H9 (cell line): ENCODE results near the gene AKR1E2. TPM values are rescaled to one million over a fixed set of nuclear protein-coding genes. Genes with fewer than 3 reads are reported as not detected.

Experiments used
- DNase-seq: peaks from one replicate; pipeline ENCODE4 v3.0.0-alpha.2; 2017
- H2AFZ ChIP-seq: one replicate; pipeline ENCODE4 v1.6.1; 2013; ENCODE audit warnings: mild to moderate bottlenecking, low read length, control low read depth, moderate library complexity
- H2AK5ac ChIP-seq: 2 replicates; pipeline ENCODE4 v1.6.1; 2013; ENCODE audit warnings: low read length, control low read depth, mixed read lengths; ENCODE audit not compliant: insufficient read length
- H2BK120ac ChIP-seq: one replicate; pipeline ENCODE4 v1.6.1; 2013; ENCODE audit warnings: low read depth, mild to moderate bottlenecking, low read length, control low read depth, inconsistent platforms; ENCODE audit not compliant: poor library complexity, severe bottlenecking
- H2BK12ac ChIP-seq: 2 replicates; pipeline ENCODE4 v1.6.1; 2013; ENCODE audit warnings: low read length, control low read depth, mixed read lengths, low read depth; ENCODE audit not compliant: insufficient read length
- H2BK15ac ChIP-seq: 2 replicates; pipeline ENCODE4 v1.6.1; 2013; ENCODE audit warnings: low read depth, low read length, control low read depth
- H2BK20ac ChIP-seq: one replicate; pipeline ENCODE4 v1.6.1; 2013; ENCODE audit warnings: low read depth, mild to moderate bottlenecking, low read length, control low read depth, inconsistent platforms; ENCODE audit not compliant: poor library complexity, severe bottlenecking
- H2BK5ac ChIP-seq: 2 replicates; pipeline ENCODE4 v1.6.1; 2013; ENCODE audit warnings: low read length, control low read depth, mixed read lengths; ENCODE audit not compliant: insufficient read length
- H3K14ac ChIP-seq: 2 replicates; pipeline ENCODE4 v1.6.1; 2013; ENCODE audit warnings: low read length, control low read depth; ENCODE audit not compliant: insufficient read depth
- H3K18ac ChIP-seq: 2 replicates; pipeline ENCODE4 v1.6.1; 2013; ENCODE audit warnings: low read depth, mild to moderate bottlenecking, mixed read lengths, low read length, control low read depth; ENCODE audit not compliant: insufficient read length
- H3K23ac ChIP-seq: 2 replicates; pipeline ENCODE4 v1.6.1; 2013; ENCODE audit warnings: low read length, control low read depth, mixed read lengths, low read depth; ENCODE audit not compliant: insufficient read length
- H3K23me2 ChIP-seq: 2 replicates; pipeline ENCODE4 v1.6.1; 2013; ENCODE audit warnings: low read depth, mild to moderate bottlenecking, mixed read lengths, low read length, control low read depth; ENCODE audit not compliant: insufficient read length, poor library complexity, severe bottlenecking
- H3K27ac ChIP-seq: 2 replicates; pipeline ENCODE4 v1.5.1; 2013; ENCODE audit warnings: low read length, control low read depth, mixed read lengths, low read depth; ENCODE audit not compliant: insufficient read length
- H3K27me3 ChIP-seq: 2 replicates; pipeline ENCODE4 v1.6.1; 2013; ENCODE audit warnings: low read length, control low read depth, inconsistent platforms; ENCODE audit not compliant: insufficient read depth
- H3K4ac ChIP-seq: 2 replicates; pipeline ENCODE4 v1.6.1; 2013; ENCODE audit warnings: low read depth, mild to moderate bottlenecking, control low read depth, inconsistent platforms, low read length, moderate library complexity
- H3K4me1 ChIP-seq: 2 replicates; pipeline ENCODE4 v1.6.1; 2013; ENCODE audit warnings: low read length, control low read depth, inconsistent platforms; ENCODE audit not compliant: insufficient read depth
- H3K4me2 ChIP-seq: 2 replicates; pipeline ENCODE4 v1.6.1; 2013; ENCODE audit warnings: low read length, control low read depth, mixed read lengths; ENCODE audit not compliant: insufficient read length, insufficient read depth
- H3K56ac ChIP-seq: 2 replicates; pipeline ENCODE4 v1.6.1; 2013; ENCODE audit warnings: low read depth, mild to moderate bottlenecking, mixed read lengths, low read length, control low read depth; ENCODE audit not compliant: insufficient read length
- H3K79me1 ChIP-seq: 2 replicates; pipeline ENCODE4 v1.6.1; 2013; ENCODE audit warnings: low read depth, mild to moderate bottlenecking, moderate library complexity, low read length, control low read depth, inconsistent platforms; ENCODE audit not compliant: insufficient read depth, poor library complexity, severe bottlenecking
- H3K79me2 ChIP-seq: 2 replicates; pipeline ENCODE4 v1.6.1; 2013; ENCODE audit warnings: low read length, control low read depth, inconsistent platforms; ENCODE audit not compliant: insufficient read depth
- H3K9ac ChIP-seq: 2 replicates; pipeline ENCODE4 v1.6.1; 2013; ENCODE audit warnings: low read length, control low read depth, mixed read lengths; ENCODE audit not compliant: insufficient read length; ENCODE audit errors: extremely low read depth
- H3K9me3 ChIP-seq: one replicate; pipeline ENCODE4 v1.6.1; 2013; ENCODE audit warnings: low read depth, low read length, inconsistent platforms; ENCODE audit not compliant: control insufficient read depth
- H3T11ph ChIP-seq: one replicate; pipeline ENCODE4 v1.6.1; 2013; ENCODE audit warnings: mild to moderate bottlenecking, low read length, control low read depth, inconsistent platforms
- H4K20me1 ChIP-seq: one replicate; pipeline ENCODE4 v1.6.1; 2013; ENCODE audit not compliant: control insufficient read depth, insufficient read length, insufficient read depth
- H4K5ac ChIP-seq: 2 replicates; pipeline ENCODE4 v1.6.1; 2013; ENCODE audit warnings: low read depth, mild to moderate bottlenecking, mixed read lengths, low read length, control low read depth; ENCODE audit not compliant: insufficient read length
- H4K8ac ChIP-seq: replicated peaks from 2 replicates; pipeline ENCODE4 v1.6.1; 2013; ENCODE audit warnings: low read length, control low read depth, mixed read lengths, low read depth; ENCODE audit not compliant: insufficient read length
- H4K91ac ChIP-seq: 2 replicates; pipeline ENCODE4 v1.6.1; 2013; ENCODE audit warnings: low read depth, mild to moderate bottlenecking, moderate library complexity, mixed read lengths, low read length, control low read depth; ENCODE audit not compliant: insufficient read length
- H3K27ac Mint-ChIP-seq, 3 experiments: 2 replicates in 2 of 3; 3 replicates in 1 of 3; pipeline ENCODE4 v1.8.0; 2020 to 2021; ENCODE audit warnings: mixed read lengths in 3 of 3, mild to moderate bottlenecking in 1 of 3, moderate library complexity in 1 of 3
- H3K27me3 Mint-ChIP-seq: 2 replicates; pipeline ENCODE4 v1.8.0; 2021; ENCODE audit warnings: low read depth, mild to moderate bottlenecking, moderate library complexity, mixed read lengths
- H3K36me3 Mint-ChIP-seq, 3 experiments: 2 replicates in 2 of 3; 3 replicates in 1 of 3; pipeline ENCODE4 v1.8.0; 2020 to 2021; ENCODE audit warnings: low read depth in 3 of 3, mixed read lengths in 3 of 3; ENCODE audit not compliant: insufficient read depth in 1 of 3
- H3K4me1 Mint-ChIP-seq, 2 experiments: 2 replicates each; pipeline ENCODE4 v1.8.0; 2020; ENCODE audit warnings: mixed read lengths in 2 of 2
- H3K4me3 Mint-ChIP-seq, 2 experiments: 2 replicates in 1 of 2; 3 replicates in 1 of 2; pipeline ENCODE4 v1.8.0; 2020 to 2021; ENCODE audit warnings: mild to moderate bottlenecking in 2 of 2, mixed read lengths in 2 of 2, moderate library complexity in 1 of 2
- H3K9me3 Mint-ChIP-seq, 2 experiments: 2 replicates in 1 of 2; 3 replicates in 1 of 2; pipeline ENCODE4 v1.8.0; 2020; ENCODE audit warnings: mild to moderate bottlenecking in 2 of 2, mixed read lengths in 2 of 2, moderate library complexity in 1 of 2
- WGBS: extraction: QIAGEN DNeasy Blood & Tissue Kit; methylation state at CpG from one replicate; pipeline ENCODE4 v1.1.7; 2013; ENCODE audit warnings: missing lambda C conversion rate, low lambda C conversion rate, mixed read lengths; ENCODE audit not compliant: insufficient read length; ENCODE audit errors: extremely low coverage; 5-methylcytosine and 5-hydroxymethylcytosine counted together
- total RNA-seq: library from RNA; stranded (reverse); gene quantifications from 2 replicates; pipeline ENCODE4 v1.2.1, GENCODE V29; 2021
- TF ChIP-seq, protein P1 (sequence below): fragments of 200-600 bp; sonication (generic); conservative IDR thresholded peaks from 3 replicates; pipeline ENCODE4 v1.8.0; 2021; ENCODE audit warnings: antibody characterized with exemption, mild to moderate bottlenecking

AKR1E2 gene
- total RNA-seq, 1 experiment from 2014 or later: 2.2 TPM

DNA sequence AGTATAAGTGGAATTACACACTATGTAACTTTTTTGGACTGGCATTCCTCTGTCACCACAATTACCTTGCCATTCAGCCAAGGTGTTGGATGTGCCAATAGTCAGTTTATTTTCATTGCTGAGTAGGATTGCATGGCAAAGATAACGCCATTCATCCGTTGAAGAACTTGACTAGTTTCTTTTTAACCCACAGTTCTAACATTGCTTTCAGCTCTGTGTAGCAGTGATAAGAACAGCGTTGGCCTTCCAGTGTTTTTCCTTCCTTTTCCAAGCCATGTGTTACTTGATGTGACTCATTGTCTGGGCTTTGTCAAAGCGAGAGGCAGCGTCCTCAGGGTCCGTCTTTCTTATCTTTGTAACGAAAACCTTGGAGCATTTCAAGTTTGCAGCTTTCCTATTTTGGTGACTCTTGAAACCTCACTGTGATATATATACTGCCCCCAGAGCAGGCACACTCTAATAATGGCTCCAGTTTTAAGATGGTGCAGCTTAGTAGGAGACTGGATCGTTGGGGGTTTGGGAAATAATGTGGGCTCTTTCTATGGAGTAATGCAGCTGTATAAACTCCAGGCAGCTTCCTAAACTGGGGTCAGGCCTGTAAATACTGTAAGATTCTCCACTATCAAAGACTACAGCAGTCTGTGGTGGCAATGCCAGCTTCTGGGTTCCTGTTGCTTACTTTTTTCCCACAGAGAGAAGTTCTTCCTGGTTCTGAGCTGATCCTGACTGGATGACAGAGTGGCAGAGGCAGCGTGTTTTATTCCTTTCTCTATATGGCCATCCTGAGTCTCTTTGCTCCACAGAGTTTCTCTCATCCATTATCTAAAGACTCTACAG lies 41.7 kb downstream of the AKR1E2 start:
- Histone ChIP-seq H2BK20ac (no peak overlapping the region), H3K9ac (no peak overlapping the region), H2BK12ac (no peak overlapping the region), H3K4me2 (no peak overlapping the region), H3K27ac (no peak overlapping the region), H2BK120ac (no peak overlapping the region), H3K56ac (no peak overlapping the region), H3K79me1 (no peaks in the 10 kb centered on the region), H3K9me3 (no peaks in the 10 kb centered on the region), H3K23me2 (no peaks in the 10 kb centered on the region), H3K4me1 (no peaks in the 10 kb centered on the region), H3K23ac (no peak overlapping the region), H3T11ph (no peak overlapping the region), H4K20me1 (no peaks in the 10 kb centered on the region), H2BK5ac (no peak overlapping the region), H3K14ac (no peak overlapping the region), H2AK5ac (no peak overlapping the region), H2AFZ (no peak overlapping the region), H4K5ac (no peak overlapping the region), H3K4ac (no peak overlapping the region), H4K8ac (no peak overlapping the region), H3K79me2 (no peaks in the 10 kb centered on the region), H4K91ac (no peak overlapping the region), H3K18ac (no peak overlapping the region), H3K27me3 (no peaks in the 10 kb centered on the region), H2BK15ac (no peak overlapping the region)
- peaks cover 2 to 38% of the 10 kb centered on the region in 2 experiments; a peak in 4 of 5 replicates for H3K9me3 Mint-ChIP-seq
- H3K36me3 Mint-ChIP-seq: no peaks in the 10 kb centered on the region
- peaks cover 5% of the 10 kb centered on the region in 2 experiments for H3K4me1 Mint-ChIP-seq
- no peak overlapping the region for H3K4me3 Mint-ChIP-seq
- no peak overlapping the region for H3K27ac Mint-ChIP-seq
- DNase-seq: no peak
- H3K27me3 Mint-ChIP-seq: no peaks in the 10 kb centered on the region
- TF ChIP-seq, protein P1, sequence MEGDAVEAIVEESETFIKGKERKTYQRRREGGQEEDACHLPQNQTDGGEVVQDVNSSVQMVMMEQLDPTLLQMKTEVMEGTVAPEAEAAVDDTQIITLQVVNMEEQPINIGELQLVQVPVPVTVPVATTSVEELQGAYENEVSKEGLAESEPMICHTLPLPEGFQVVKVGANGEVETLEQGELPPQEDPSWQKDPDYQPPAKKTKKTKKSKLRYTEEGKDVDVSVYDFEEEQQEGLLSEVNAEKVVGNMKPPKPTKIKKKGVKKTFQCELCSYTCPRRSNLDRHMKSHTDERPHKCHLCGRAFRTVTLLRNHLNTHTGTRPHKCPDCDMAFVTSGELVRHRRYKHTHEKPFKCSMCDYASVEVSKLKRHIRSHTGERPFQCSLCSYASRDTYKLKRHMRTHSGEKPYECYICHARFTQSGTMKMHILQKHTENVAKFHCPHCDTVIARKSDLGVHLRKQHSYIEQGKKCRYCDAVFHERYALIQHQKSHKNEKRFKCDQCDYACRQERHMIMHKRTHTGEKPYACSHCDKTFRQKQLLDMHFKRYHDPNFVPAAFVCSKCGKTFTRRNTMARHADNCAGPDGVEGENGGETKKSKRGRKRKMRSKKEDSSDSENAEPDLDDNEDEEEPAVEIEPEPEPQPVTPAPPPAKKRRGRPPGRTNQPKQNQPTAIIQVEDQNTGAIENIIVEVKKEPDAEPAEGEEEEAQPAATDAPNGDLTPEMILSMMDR: no peak
- no CpG with 5 or more reads among the region's 9 CpGs for WGBS
